Fibroblast of skin of right biceps (primary cell): ENCODE results near the gene SNAI3.

Experiments
- DNase-seq: peaks from one replicate; pipeline ENCODE4 v3.0.0-alpha.2; 2013

The SNAI3 gene

DNA sequence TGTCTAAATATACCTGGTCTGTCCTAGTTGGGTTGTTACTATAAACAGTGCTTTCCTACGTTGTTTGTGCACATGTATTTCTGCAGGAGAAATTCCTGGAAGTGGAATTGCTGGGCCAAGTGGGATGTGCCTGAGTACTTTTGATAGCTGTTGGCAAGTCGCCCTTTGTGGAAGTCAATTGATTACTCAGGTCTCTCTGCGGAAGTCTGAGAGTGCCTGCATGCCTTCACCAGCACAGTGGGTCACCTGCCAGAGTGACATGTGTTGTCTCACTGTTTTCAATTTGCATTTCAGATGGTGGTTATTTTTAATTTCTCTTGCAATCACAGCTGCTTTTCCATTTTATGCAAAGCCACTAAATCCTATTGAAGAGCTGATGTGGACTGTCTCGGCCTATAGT, 21.2 kb downstream of the SNAI3 start:
- no peak for DNase-seq

DNA sequence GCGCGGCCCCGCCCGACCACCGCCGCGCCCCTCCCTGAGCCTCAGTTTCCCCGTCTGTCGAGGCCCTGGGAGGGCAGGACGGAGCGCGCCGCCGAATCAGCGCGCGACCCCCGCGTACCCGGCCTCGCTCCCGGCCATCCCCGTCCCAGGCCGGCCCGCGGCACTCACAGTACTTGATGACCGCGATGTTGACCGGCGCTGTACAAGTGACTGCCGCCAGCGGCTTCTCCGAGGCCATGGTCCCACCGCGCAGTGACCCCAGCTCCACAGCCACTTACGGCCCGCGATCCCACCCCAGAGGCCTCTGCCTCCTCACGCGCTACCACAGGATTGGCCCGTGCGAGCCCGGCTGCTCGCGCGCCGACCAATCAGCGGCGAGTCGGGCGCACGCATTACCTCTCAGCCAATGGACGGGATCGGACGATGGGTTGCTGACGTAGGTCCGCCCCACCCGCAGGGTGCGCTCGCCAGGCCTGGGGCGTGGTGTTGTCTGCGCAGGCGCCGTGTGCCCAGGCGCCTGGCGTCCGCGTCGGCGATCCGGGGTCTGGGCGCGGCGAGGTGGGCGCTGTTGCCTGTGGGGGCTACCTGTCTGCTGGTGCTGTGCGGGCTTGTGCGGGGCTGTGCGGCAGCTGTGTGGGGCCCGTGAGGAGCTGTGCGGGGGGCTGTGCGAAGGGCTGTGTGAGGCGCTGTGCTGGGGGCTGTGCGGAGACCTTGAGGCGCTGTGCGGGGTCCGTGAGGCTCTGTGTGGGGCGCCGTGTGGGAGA, 23.3 kb downstream of the SNAI3 start, which contains the start of gene MVD:
MVD (minus strand) TSS at position 249 of the 764 bp plus-strand sequence; CDS start at position 238, 11 bp downstream.
- DNase-seq, result peak; percentile 97

DNA sequence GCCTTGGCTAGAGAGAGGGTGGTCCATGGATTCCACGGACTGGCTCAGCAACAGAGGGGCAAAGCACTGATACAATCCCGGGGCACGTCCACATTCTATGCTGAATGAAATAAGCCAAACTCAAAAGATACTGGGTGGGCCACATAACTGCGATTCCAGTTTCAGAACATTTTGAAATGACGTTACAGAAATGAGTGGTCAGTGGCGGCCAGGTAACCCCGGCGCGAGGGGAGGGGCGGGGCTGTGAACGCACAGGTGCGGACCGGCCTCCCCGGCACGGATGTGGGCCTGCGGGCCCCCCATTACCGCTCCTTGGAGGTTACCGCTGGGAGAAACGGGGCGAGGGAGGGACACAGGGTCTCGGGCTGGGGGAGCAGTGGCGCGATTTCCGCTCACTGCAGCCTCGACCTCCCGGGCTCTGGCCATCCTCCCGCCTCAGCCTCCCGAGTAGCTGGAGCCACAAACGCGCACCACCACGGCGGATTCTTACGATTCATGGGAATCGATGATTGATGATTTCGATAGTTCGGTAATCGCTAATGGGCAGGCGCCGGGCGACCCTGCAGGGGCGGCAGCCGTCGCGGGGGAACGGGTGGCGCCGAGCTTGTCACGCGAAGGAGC, 24.0 kb downstream of the SNAI3 start:
- DNase-seq, result no peak

DNA sequence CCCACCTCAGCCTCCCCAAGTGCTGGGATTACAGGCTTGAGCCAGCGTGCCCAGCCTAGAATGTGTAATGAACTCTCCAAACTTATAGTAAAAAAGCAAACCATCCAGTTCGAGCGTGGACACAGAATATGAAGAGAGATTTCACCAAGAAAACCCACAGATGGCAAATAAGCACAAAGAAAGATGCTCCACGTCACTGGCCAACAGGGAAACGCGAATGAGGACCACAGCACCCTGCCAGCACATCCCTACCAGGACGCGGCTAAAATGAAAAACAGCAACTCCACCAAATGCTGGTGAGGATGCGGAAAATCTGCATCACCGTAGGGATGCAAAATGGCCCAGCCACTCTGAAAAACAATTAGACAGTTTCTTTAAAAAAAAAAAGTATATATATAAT, 24.8 kb downstream of the SNAI3 start:
- DNase-seq, result no peak

DNA sequence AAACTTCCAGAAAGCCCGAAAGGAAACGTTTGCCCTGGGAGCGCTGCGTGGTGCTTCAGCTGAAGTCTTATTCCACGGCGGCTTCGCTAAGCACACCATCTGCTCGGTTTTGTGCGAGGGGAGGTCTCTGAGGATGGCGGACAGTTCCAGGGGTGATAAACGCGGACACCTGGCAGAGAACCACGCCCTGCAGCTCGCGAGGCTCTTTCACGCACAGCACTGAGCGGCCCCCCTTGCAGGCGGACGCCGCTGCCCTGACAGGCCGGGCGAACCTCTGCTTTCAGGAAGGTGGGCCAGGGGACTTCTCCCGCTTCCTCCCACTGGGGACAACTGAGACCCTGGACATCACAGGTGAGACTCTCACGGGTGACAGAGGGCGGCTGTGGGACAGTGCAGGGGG, 27.1 kb downstream of the SNAI3 start:
- no peak for DNase-seq

DNA sequence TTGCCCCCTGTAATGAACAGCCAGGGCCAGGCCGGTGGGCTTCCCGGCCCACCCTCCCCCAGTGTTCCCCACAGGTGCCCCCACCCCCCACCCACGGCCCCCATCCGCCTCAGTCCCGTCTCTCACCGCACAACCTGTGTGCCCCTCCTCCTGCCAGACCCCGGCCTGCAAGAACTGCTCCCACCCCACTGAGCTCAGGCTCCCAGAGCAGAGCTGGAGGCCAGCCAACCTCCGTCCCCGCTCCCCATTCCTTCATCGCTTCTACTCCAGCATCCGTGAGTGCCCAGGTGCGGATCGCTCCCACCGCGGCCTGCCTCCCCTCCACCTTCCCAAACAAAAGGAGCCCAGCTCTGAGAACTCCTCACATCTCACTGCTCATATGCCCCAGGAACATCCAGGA, 27.6 kb downstream of the SNAI3 start:
- DNase-seq, result no peak

DNA sequence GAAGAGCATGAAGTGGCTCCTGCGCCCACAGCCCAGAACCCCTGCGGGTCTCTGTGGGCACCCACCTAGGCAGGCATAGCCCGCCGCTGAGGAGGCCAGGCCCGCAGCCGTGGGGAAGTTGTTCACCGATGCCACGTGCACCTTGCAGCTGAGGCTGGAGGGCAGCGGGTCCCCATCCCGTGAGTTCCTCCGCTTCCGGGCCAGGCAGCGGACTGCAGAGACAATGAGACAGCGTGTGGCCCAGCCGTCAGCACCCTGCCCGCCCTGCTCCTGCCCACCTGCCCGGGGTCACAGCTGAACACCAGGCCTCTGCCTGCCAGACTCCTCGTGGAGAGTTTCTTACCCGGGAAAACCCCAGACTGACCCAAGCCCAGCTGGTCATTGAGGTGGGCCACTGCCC, 28.9 kb downstream of the SNAI3 start:
- DNase-seq, result no peak

DNA sequence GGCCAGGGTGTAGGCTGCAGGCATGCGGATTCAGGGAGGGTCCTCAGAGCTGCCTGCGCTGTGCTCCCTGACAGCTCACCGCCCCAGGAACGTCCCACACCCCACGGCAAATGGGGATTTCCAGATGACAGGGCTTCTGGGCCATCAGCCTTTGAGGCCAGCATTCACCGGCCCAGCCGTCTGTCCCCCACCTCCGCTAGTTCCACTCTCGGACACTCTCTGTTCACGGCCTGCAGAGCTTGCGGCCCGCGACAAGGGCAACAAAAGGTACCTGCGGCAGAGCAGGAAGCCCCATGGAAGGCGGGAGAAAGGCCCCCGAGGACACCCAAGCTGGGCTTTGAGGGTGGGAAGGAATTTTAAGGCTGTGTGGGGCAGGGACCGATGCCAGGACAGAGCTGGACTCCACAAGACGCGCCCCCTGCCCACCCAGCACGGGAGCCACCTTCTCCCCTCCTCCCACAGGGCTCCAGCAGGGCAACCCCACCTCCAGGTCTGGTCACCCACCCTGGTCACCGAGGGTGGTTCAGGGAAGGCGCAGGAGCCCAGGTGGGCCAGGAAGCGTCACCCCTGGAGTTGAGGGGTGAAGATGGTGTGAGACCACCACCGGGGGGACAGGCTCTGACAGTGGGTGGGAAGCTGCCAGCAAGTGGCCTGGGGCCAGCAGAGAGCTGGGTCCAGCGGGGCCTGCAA, 29.9 kb downstream of the SNAI3 start:
- no peak for DNase-seq

DNA sequence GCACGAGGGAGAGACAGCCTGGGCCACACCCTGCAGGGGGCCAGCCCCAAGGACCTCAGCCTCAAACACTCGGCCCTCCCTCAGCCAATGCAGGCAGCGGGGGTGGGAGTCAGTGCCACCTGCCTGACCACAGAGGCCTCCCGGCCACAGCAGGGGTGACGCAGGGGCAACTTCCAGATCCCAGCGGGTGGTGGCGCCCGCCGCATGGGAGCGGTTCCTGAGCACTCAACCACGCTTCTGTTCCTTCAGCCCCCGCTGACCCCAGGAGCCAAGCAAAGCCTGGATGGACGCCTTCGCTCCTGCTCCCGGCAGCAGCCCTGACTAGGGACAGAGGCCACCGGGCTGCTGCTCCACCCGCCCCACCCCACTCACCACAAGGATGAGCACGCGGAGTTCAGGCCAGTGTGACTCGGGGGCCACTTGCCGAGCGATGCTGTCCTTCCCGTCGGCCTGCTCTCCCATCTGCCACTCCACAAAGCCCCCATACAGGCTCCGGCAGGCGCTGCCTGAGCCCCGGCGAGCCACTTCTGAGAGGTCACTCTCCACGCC, 30.5 kb downstream of the SNAI3 start:
- DNase-seq, result no peak

DNA sequence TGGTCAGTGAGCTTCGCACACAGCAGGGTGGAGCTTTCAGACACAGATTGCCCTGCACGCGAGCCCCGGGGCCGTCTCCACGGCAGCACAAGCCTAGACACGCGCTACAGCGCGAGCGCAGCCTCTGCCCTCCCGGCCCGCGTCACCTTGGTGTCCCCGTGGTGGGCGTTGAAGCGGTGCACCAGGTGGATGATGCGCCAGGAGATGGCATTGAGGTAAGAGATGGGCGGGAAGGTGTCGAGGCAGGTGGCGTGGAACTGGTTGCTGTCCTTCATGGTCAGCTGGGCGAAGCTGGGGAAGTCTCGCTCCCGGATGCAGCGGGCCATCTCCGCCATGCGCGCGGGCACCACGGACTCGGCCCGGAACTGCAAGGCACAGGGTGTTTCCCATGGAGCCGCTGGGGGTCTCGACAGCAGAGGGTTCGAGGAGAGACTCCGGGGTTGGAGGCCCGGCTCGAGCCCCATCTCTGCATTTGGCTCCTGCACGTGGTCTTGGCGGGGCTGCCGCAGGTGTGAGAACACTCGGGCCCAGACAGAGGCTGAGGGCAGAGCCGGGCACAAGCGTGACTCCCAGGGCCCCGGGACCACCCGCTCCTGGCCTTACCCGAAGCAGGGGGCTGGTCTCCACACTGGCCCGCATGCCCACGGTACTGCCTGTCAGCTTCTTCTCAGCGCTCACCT, 31.1 kb downstream of the SNAI3 start:
- no peak for DNase-seq

DNA sequence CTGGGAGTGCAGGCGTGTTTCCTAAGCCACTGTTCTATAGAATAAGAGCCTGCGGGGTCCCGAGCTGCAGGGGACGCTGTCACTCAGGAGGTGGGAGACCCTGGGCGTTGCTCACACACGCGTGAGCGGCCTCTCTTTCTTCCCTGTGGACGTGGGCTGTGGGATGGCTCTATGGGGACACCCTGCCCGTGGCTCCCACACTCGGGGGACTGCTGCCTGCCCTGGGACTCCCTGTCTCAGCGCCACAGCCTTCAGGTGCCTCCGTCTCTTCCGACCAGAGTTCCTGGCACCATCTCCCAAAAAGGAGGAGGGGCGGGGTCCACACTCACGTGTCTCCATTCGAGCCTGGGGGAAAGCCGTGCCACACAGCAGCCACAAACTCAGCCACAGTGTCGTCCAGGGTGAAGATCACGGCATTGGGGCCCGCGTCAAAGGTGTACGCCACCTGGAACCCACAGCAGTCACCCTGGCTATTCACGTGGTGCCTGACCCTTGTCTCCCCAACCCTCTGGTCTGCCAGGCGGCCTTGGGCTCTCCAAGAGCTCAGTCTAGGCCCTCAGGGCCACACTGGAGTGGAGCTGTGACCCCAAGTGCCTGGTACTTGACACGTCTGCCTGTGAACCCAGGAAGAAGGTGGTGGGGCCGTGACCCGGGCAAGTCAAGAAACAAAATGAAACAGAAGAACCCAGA, 31.8 kb downstream of the SNAI3 start:
- no peak for DNase-seq

DNA sequence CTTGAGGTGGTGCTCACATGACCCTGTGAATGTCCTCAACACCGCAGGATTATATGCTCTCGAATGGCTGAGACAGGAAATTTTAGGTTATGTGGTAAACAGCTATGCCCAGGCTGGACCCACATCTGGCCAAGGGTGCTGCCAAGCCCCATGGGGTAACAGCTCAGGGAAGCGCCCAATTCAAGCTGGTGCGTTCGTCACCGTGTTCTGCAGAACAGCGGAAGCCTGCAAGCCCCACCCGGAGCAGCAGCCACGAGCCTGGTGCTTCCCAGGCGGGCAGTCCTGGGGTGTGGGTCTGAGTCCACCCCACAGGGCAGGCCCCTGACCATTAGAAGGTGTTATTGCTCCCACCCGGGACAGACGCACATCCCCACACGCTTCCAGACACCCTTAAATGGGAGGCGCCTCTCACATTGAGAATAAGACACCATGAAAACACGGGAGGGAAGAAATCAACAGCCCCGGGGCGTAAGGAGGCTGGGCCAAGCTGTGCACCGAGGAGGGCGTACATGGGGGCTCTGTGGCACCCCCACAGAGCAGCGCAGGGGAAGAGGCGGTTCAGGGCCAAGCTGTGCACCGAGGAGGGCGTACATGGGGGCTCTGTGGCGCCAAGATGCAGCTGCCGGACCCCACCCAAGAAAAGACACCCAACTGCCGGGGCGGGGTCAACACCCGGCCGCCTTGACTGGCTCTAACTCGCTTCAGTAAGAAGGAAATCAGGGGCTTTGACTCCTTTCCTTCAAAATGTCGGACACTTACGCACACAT, 32.5 kb downstream of the SNAI3 start:
- DNase-seq, result no peak

DNA sequence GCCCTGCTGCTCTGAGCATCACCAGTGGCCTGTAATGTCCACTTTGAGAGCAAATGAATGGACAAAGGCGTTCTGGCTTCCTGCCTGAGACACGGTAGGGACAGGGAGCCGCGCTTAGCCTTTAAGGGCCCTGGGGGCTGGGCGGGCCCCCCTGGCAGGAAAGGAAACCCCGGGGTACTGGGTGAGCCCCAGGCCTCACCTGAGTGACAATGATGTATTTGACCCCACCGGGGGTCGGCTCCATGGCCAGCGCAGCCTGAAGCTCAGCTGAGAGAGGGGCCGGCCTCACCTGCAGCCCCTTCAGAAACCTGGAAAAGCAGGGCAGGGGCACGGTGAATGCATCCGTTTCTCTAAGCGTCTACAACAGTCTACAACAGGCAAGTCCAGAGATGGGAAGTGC, 33.2 kb downstream of the SNAI3 start:
- DNase-seq, result no peak

DNA sequence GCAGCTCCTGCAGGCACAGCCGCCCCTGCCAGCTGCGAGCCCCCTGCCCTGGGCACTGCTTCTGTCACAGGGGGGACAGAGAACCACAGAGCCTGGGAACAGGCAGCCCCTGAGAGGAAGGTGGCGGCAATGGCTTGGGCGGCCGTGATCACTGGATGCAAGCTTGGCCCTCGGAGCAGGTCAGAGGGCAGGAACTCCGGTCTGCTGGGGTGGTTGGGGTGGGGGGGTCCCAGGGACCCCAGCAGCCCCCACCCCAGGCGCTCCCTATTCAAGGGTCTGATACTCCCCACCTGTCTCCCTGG, 33.6 kb downstream of the SNAI3 start:
- no peak for DNase-seq

DNA sequence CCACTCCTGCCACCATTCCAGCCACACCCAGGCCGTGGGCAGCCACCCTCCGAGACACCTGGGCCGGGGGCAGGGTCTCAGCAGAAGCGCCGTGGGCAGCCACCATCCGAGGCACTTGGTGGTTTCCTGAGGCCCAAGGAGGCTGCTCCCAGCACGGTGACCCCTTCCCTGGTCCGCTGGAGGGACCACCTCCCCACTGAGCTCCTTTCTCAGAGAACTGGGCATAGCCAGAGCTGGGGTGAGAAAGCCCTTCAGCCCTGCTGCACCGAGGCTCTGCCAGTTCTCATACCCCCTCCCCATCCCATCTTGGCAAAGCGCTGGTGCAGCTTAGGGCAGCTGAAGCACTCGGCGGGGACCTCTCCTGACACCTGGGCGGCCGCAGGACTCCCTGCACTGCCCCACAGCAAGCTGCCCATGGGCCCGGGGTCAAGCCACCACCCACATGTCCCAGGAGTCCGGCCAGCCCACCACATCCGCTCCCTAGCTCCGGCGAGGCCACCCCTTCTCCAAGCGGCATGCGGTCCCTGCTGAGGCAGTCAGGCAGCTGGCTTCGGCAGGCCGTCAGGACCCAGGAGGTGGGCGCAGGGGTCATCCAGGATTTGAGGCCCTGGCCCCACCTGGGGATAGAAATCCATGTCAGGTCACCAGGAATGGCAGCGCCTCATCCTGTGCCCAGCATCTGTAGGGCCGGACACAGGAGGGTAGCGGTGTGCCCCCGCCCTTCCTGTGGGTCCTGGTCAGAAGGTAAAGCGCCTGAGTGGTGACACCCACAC, 34.1 kb downstream of the SNAI3 start:
- no peak for DNase-seq

DNA sequence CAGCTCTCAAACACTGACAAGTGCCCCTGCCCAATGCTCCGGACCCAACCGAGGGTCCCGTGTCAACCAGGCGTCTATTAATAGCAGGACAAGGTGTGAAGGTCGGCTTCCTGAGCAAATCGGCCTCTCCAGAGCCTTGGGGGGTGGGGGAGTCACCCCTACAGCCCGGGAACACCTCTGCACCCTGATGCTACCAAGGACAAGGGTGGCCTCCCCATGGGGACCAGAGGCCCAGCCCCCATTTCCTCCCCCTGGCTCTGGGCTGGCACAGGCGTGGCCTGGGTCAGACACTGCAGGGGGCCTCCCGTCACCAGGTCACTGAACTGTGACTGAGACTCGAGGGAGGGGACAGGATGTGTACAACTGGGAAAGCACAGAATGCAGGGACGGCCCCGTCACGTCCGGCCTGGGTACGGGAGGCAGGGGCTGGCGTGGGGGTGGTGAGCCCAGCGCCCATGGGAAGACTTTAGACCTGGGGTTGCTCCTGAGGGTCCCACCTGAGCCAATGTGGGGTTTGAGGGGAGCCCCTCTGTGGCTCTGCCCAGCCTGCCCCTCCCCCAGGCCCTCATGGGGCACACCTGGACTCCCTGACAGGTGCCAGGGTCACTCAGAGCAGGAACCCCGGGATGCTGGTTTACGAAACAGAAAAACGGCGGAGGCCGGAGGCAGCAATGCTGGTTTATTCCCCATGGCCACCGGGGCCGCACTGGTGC, 34.9 kb downstream of the SNAI3 start:
- DNase-seq, result no peak

DNA sequence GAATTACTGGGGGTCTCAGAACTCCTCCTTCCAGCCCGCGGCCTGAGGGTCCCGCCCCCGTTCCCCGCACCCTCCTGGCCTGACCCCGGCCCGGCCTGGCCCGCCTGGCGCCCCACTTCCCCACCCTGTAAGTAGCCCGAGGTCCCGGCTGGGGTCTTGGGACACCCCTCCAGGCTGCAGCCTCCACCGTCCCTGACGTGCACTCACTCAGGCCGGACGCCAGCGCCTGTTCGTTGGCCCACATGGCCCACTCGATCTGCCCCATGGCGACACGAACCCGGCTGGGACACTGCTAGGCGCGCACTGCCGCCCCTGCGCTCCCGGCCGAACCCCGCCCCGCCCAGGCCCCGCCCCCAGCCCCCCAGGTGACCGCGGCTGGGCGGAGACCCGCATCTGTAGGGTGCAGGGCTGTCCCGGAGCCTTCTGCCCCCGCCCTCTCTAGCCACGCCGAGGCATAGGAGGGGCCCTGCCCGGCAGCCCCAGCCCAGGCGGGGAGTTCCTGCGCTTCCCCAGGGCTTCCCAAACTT, 35.5 kb downstream of the SNAI3 start, which contains the start of gene CYBA:
CYBA (minus strand) TSS at position 305 of the 527 bp plus-strand sequence; CDS start at position 265, 40 bp downstream.
- DNase-seq, result peak; percentile 62

DNA sequence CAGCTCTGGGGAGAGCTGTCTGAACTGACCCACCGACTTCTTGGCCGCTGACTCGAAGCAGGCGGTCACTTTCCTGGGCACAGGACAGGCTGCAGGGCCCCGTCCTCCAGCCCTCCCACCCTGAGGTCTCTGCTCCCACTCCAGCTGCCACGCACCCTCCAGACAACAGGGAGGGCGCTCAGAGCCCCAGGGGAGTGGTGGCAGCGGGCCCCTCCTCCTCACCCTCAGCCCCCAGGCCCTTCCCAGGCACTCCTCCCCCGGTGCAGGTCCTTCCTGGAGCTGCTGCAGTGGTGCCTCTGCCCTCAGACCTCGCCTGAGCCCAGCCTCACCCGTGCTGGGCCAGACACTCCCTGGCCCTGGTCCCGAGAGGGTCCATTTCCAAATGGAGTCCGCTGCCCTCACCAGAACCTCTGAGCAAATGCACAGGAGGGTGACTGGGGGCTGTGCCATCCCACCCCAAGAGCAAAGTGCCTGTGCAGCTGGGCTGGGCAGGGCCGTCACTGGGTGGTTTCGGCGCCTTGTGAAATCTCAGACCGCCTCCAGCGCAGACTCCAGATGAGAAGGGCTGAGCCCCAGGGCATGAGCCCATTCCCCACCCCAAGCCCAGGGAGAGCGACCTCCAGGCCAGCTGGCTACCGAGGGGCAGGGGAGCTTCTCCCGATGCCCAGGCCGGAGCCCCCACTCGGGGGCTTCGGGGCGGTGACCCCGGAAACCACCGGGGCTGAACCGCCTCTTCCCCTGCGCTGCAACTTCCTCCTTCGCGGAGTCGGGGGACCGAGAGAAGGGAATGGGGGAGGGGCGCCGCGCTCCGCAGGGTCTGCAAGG, 36.2 kb downstream of the SNAI3 start:
- DNase-seq, result no peak
